ENCODE data around the gene CLEC2L. TPM values are rescaled to one million over a fixed set of nuclear protein-coding genes. Genes with fewer than 3 reads are reported as not detected.

Gene CLEC2L
- total and polyA plus RNA-seq, 4 donors = 0.05 TPM; not detected in 3

DNA sequence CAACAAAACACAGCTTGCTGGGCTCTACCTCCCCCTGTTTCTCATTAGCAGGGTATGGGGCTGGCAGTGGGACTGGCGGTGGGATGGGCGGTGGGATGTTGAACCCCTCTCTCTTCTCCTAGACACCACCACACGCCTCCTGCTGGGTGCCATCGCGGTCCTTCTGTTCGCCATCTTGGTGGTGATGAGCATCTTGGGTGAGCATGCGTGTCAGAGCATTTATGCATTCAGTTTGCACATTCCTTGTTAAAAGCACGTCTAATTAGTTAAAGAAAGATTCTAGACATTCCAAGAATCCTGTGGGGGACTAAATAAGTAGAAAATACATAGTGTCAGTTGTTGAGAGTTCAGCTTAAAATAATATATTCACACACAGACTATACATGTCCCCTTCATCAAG lies 12.7 kb downstream of the CLEC2L start (continued):
- TF ChIP-seq TAF1 (conservative IDR thresholded peaks at IDR 0.05) (no peak), RXRA (IDR thresholded peaks at IDR 0.05) (no peak), GABPA (IDR thresholded peaks at IDR 0.05 in 1 of 2, conservative IDR thresholded peaks at IDR 0.05 in 1 of 2) (no peak)
- TF ChIP-seq, protein P1, sequence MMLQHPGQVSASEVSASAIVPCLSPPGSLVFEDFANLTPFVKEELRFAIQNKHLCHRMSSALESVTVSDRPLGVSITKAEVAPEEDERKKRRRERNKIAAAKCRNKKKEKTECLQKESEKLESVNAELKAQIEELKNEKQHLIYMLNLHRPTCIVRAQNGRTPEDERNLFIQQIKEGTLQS (IDR thresholded peaks at IDR 0.05) = no peak

DNA sequence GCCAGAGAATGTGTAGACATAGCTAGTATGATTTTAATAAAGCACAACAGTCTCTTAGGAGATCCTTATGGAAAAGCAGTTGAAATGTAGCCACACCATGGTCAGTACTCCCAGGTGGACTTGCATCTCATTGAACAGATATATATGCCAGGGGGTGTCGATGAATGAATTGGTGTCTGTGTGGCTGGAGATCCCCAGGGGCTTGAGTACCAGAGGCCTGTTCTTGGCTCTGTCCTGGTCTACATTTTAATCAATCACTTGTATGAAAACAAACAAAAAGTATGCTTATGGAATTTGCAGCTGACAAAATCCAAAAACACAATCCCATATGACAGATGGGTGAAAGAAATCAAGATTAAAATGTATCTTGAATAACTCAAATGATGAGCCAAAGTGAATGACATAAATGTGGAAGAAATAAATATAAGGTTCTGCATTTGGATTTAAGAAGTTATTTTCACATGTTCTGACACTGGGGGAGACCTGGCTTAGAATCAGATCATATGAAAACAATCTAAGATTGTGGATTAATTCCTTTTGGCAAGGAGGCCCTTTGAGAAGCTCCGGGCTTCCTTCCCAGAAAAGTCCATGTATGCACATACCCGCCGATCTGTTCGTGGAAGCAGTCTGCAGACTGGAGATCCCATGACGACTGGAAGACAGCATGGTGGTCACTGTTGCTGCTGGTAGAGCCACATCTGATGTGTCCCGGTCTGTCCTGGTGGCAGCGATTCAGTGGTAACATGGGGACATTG lies 15.6 kb downstream of the CLEC2L start:
- no peak overlapping the region for H3K9ac ChIP-seq (ENCODE audit: low read depth in 1 of 2, low read length in 2 of 2)
- H3K27me3 ChIP-seq (ENCODE audit: control insufficient read depth in 4 of 4, insufficient read depth in 4 of 4, low read length in 3 of 4) = peaks cover 0 to 4% (median 0%) of the 10 kb centered on the region in 4 donors
- no peak for DNase-seq (ENCODE audit: low spot score)
- H3K36me3 ChIP-seq (ENCODE audit: control insufficient read depth in 4 of 4, insufficient read depth in 3 of 4, low read depth in 1 of 4, low read length in 3 of 4) = no peaks in the 10 kb centered on the region
- no peak overlapping the region for H3K27ac ChIP-seq (ENCODE audit: low read depth in 1 of 2, low read length in 2 of 2)
- no peaks in the 10 kb centered on the region for H3K9me3 ChIP-seq (ENCODE audit: control insufficient read depth in 4 of 4, low read length in 3 of 4)
- 88% methylated on average over 8 of the region's 8 CpGs for WGBS
- no peaks in the 10 kb centered on the region for H3K4me1 ChIP-seq (ENCODE audit: control insufficient read depth in 4 of 4, insufficient read depth in 4 of 4, low read length in 3 of 4)
- TF ChIP-seq, protein P2, sequence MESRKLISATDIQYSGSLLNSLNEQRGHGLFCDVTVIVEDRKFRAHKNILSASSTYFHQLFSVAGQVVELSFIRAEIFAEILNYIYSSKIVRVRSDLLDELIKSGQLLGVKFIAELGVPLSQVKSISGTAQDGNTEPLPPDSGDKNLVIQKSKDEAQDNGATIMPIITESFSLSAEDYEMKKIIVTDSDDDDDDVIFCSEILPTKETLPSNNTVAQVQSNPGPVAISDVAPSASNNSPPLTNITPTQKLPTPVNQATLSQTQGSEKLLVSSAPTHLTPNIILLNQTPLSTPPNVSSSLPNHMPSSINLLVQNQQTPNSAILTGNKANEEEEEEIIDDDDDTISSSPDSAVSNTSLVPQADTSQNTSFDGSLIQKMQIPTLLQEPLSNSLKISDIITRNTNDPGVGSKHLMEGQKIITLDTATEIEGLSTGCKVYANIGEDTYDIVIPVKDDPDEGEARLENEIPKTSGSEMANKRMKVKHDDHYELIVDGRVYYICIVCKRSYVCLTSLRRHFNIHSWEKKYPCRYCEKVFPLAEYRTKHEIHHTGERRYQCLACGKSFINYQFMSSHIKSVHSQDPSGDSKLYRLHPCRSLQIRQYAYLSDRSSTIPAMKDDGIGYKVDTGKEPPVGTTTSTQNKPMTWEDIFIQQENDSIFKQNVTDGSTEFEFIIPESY (IDR thresholded peaks at IDR 0.05) = no peak
- TF ChIP-seq EGR1 (IDR thresholded peaks at IDR 0.05; ENCODE audit: low read depth in 2 of 2) = no peak
- TF ChIP-seq, protein P3, sequence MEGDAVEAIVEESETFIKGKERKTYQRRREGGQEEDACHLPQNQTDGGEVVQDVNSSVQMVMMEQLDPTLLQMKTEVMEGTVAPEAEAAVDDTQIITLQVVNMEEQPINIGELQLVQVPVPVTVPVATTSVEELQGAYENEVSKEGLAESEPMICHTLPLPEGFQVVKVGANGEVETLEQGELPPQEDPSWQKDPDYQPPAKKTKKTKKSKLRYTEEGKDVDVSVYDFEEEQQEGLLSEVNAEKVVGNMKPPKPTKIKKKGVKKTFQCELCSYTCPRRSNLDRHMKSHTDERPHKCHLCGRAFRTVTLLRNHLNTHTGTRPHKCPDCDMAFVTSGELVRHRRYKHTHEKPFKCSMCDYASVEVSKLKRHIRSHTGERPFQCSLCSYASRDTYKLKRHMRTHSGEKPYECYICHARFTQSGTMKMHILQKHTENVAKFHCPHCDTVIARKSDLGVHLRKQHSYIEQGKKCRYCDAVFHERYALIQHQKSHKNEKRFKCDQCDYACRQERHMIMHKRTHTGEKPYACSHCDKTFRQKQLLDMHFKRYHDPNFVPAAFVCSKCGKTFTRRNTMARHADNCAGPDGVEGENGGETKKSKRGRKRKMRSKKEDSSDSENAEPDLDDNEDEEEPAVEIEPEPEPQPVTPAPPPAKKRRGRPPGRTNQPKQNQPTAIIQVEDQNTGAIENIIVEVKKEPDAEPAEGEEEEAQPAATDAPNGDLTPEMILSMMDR (IDR thresholded peaks at IDR 0.05; ENCODE audit: low read depth, low read length, missing input control) = no peak
- TF ChIP-seq, protein P4, sequence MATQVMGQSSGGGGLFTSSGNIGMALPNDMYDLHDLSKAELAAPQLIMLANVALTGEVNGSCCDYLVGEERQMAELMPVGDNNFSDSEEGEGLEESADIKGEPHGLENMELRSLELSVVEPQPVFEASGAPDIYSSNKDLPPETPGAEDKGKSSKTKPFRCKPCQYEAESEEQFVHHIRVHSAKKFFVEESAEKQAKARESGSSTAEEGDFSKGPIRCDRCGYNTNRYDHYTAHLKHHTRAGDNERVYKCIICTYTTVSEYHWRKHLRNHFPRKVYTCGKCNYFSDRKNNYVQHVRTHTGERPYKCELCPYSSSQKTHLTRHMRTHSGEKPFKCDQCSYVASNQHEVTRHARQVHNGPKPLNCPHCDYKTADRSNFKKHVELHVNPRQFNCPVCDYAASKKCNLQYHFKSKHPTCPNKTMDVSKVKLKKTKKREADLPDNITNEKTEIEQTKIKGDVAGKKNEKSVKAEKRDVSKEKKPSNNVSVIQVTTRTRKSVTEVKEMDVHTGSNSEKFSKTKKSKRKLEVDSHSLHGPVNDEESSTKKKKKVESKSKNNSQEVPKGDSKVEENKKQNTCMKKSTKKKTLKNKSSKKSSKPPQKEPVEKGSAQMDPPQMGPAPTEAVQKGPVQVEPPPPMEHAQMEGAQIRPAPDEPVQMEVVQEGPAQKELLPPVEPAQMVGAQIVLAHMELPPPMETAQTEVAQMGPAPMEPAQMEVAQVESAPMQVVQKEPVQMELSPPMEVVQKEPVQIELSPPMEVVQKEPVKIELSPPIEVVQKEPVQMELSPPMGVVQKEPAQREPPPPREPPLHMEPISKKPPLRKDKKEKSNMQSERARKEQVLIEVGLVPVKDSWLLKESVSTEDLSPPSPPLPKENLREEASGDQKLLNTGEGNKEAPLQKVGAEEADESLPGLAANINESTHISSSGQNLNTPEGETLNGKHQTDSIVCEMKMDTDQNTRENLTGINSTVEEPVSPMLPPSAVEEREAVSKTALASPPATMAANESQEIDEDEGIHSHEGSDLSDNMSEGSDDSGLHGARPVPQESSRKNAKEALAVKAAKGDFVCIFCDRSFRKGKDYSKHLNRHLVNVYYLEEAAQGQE (IDR thresholded peaks at IDR 0.05) = no peak
- no peak for TF ChIP-seq FOXA2 (IDR thresholded peaks at IDR 0.05)
- no peak overlapping the region for H3K4me3 ChIP-seq (ENCODE audit: low read depth in 1 of 3, low read length in 3 of 3)

DNA sequence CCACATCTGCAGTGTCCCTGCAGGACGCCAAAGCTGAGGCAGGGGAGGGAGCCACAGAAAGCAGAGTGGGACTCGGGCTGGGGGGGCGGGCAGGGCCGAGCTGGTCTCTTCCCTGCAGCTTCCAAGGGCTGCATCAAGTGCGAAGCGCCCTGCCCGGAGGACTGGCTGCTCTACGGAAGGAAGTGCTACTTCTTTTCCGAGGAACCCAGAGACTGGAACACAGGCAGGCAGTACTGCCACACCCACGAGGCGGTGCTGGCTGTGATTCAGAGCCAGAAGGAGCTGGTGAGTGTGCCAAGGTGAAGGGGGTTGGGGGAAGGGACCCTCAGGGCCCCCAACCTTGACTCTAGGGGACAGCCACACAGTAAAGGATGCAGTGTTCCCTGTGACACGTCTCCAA lies 16.7 kb downstream of the CLEC2L start:
- Histone ChIP-seq H3K27me3 (ENCODE audit: control insufficient read depth in 4 of 4, insufficient read depth in 4 of 4, low read length in 3 of 4) (peaks cover 0 to 4% (median 0%) of the 10 kb centered on the region in 4 donors), H3K36me3 (ENCODE audit: control insufficient read depth in 4 of 4, insufficient read depth in 3 of 4, low read depth in 1 of 4, low read length in 3 of 4) (no peaks in the 10 kb centered on the region), H3K9me3 (ENCODE audit: control insufficient read depth in 4 of 4, low read length in 3 of 4) (no peaks in the 10 kb centered on the region), H3K9ac (ENCODE audit: low read depth in 1 of 2, low read length in 2 of 2) (no peak overlapping the region), H3K4me1 (ENCODE audit: control insufficient read depth in 4 of 4, insufficient read depth in 4 of 4, low read length in 3 of 4) (no peaks in the 10 kb centered on the region), H3K4me3 (ENCODE audit: low read depth in 1 of 3, low read length in 3 of 3) (no peak overlapping the region), H3K27ac (ENCODE audit: low read depth in 1 of 2, low read length in 2 of 2) (no peak overlapping the region)
- no peak for TF ChIP-seq JUND (IDR thresholded peaks at IDR 0.05)
- WGBS = 62% methylated on average over 12 of the region's 12 CpGs
- DNase-seq (ENCODE audit: low spot score) = no peak

Data from liver (tissue), 9 donors.